Measurements from ENCODE around the gene MTERF4. TPM values are rescaled to one million over a fixed set of nuclear protein-coding genes. Genes with fewer than 3 reads are reported as not detected.

The MTERF4 gene
- total and polyA plus RNA-seq, 2 of the 8 experiments (the other 6 are each of a cell fraction or from before 2014, with no cell fraction given) = 25.9 to 28.5 TPM

DNA sequence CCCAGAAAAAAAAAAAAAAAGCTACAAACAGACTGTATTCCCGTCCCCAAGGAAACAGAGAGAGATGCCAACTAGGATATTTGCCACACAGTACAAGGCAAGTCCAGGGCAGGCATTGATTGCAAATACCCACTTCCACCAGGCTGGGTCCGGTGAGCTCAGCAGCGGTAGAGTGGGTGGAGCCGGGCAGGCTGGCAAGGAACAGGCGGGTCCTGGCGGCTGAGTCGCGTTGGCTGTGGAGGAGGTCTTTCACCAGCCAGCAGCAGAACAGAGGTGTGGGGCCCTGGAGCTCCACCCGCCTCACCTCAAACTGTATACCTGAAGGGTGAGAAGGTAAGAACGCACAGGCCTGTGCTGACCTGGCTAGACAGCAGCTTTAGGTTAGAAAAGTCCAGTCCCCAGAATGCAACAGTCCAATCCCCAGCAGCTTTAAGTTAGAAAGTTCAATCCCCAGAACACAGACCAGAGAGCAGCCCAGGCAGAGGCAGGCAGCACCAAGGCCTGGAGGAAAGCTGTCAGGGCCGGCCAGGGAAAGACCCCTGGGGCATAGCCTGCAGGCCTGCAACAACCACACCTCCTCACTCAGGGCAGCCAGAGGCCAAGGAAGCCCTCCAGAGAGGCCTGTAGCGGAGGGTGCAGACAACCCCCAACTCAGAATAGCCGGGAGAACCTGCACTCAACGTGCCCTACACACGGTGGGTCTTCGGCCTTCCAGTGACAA lies 21.9 kb upstream of the MTERF4 start:
- no peak overlapping the region for H4K8ac ChIP-seq (ENCODE audit: extremely low read depth, insufficient read depth, low read length)
- no peaks in the 10 kb centered on the region for H3K9me3 ChIP-seq (ENCODE audit: insufficient read depth in 2 of 2, low read depth in 1 of 2, low read length in 1 of 2)
- H3K23me2 ChIP-seq (ENCODE audit: low read depth, low read length) = no peaks in the 10 kb centered on the region
- no peak overlapping the region for H2BK12ac ChIP-seq (ENCODE audit: low read depth, low read length)
- ChIA-PET CTCF (ENCODE audit: partially characterized antibody) (interaction anchor here (0.6 to 1.7 kb wide), 3 partner anchors 13 to 137 kb away, joined by 3 to 5 read pairs (median 4); no protein-coding TSS in a partner anchor), POLR2A (ENCODE audit: partially characterized antibody) (interaction anchor here (0.6 to 1.0 kb wide), 3 partner anchors 10 to 18 kb away, joined by 3 to 4 read pairs (median 3); no protein-coding TSS in a partner anchor)
- H2AK5ac ChIP-seq (ENCODE audit: low read depth, low read length) = no peak overlapping the region
- no peak overlapping the region for H2BK15ac ChIP-seq (ENCODE audit: low read length)
- no peak overlapping the region for H3K23ac ChIP-seq (ENCODE audit: insufficient read length)
- H3K9ac ChIP-seq (replicated peaks in 1 of 4; ENCODE audit: extremely low read depth in 1 of 4, low read depth in 3 of 4, low read length in 3 of 4) = no peak overlapping the region
- no peak overlapping the region for H3K27ac ChIP-seq (ENCODE audit: low read depth, low read length)
- H3K4ac ChIP-seq (replicated peaks; ENCODE audit: insufficient read length, low read depth, low read length) = no peak overlapping the region
- no peaks in the 10 kb centered on the region for H3K79me2 ChIP-seq (ENCODE audit: control insufficient read depth in 1 of 2, insufficient read depth in 2 of 2, low read length in 2 of 2)
- no peak for DNase-seq (ENCODE audit: low read depth in 1 of 2, low spot score in 2 of 2)
- H2AFZ ChIP-seq (ENCODE audit: low read length) = no peak overlapping the region
- H4K91ac ChIP-seq (replicated peaks; ENCODE audit: insufficient read length, low read length) = no peak overlapping the region
- H2BK120ac ChIP-seq (replicated peaks; ENCODE audit: low read depth, low read length) = no peak overlapping the region
- H4K5ac ChIP-seq (ENCODE audit: insufficient read length, low read depth, low read length) = no peak overlapping the region
- H3K79me1 ChIP-seq (ENCODE audit: low read depth, low read length) = no peaks in the 10 kb centered on the region
- TF ChIP-seq SIX5 (IDR thresholded peaks at IDR 0.05; ENCODE audit: low read depth, low read length) (no peak), EP300 (IDR thresholded peaks at IDR 0.05; ENCODE audit: borderline replicate concordance in 1 of 2, low read depth in 2 of 2, low read length in 2 of 2) (no peak), NRF1 (IDR thresholded peaks at IDR 0.05; ENCODE audit: low read depth, low read length) (no peak), CEBPB (IDR thresholded peaks at IDR 0.05; ENCODE audit: low read depth, low read length) (no peak), KDM4A (IDR thresholded peaks at IDR 0.05; ENCODE audit: low read depth, low read length, severe bottlenecking) (no peak), GTF2F1 (IDR thresholded peaks at IDR 0.05; ENCODE audit: borderline replicate concordance, low read depth, low read length) (no peak), KDM5A (IDR thresholded peaks at IDR 0.05; ENCODE audit: low read length) (no peak)
- H3K14ac ChIP-seq (ENCODE audit: insufficient read length) = no peak overlapping the region
- no peaks in the 10 kb centered on the region for H3K27me3 ChIP-seq (replicated peaks in 1 of 4; ENCODE audit: control insufficient read depth in 3 of 4, extremely low read depth in 1 of 4, insufficient read depth in 3 of 4, low read length in 3 of 4)
- no peak overlapping the region for H2BK20ac ChIP-seq (ENCODE audit: low read length)
- H3K36me3 ChIP-seq (ENCODE audit: control insufficient read depth in 2 of 4, insufficient read depth in 4 of 4, low read length in 3 of 4) = peaks cover 6 to 24% (median 16%) of the 10 kb centered on the region in 4 experiments; a peak in 7 of 8 replicates
- H3K4me2 ChIP-seq (ENCODE audit: insufficient read depth in 1 of 2, low read depth in 2 of 2, low read length in 2 of 2) = no peak overlapping the region
- FAIRE-seq = no peak
- WGBS, 2 experiments (ENCODE audit: extremely low coverage in 1 of 2, insufficient coverage in 1 of 2, insufficient read length in 1 of 2, insufficient replicate concordance in 2 of 2, low coverage in 1 of 2, low lambda C conversion rate in 2 of 2, missing lambda C conversion rate in 1 of 2) = 95% methylated on average over 16 of the region's 16 CpGs; no CpG with 5 or more reads in 1 of the 2 experiments
- no peak overlapping the region for H3K56ac ChIP-seq (replicated peaks; ENCODE audit: insufficient read length, low read depth, low read length)
- H3K4me1 ChIP-seq (replicated peaks in 1 of 4; ENCODE audit: control insufficient read depth in 3 of 4, insufficient read depth in 4 of 4, low read length in 3 of 4) = no peaks in the 10 kb centered on the region
- H3K18ac ChIP-seq (ENCODE audit: extremely low read depth, low read length) = no peak overlapping the region
- no peak overlapping the region for H2BK5ac ChIP-seq (ENCODE audit: low read depth, low read length)
- peaks cover 0 to 2% of the 10 kb centered on the region in 2 experiments for H4K20me1 ChIP-seq (replicated peaks in 1 of 2; ENCODE audit: control insufficient read depth in 1 of 2, insufficient read depth in 2 of 2, low read length in 2 of 2)
- no peak overlapping the region for H3K4me3 ChIP-seq (ENCODE audit: extremely low read depth in 1 of 4, insufficient read depth in 2 of 4, low read depth in 3 of 4, low read length in 4 of 4)

Measured in H1 (cell line).